ENCODE measurements around the gene DNAH14.
"Not testable (repeated sequence)": the region's sequence is repeated elsewhere in the genome, so short reads cannot be mapped to it uniquely, and the experiment has no call there.

GRCh38 chr1:224940735-224941134 is 11.3 kb downstream of the DNAH14 start:
- not testable (repeated sequence) for TF ChIP-seq CTCF, POLR2A (IDR thresholded peaks at IDR 0.05)

All from uterus (tissue), 2 donors.